ENCODE measurements around the gene PUM2. TPM values are rescaled to one million over a fixed set of nuclear protein-coding genes. Genes with fewer than 3 reads are reported as not detected.

The PUM2 gene
- total and polyA plus RNA-seq, 2 of the 8 experiments (the other 6 are each of a cell fraction or from before 2014, with no cell fraction given) = 46.6 to 114 TPM

GRCh38 chr2:20212871-20213503 is 137.7 kb downstream of the PUM2 start:
- no peak overlapping the region for H2BK5ac ChIP-seq (ENCODE audit: low read depth, low read length)
- no peak overlapping the region; the same call in 1 of the 2 replicates for H3K27ac ChIP-seq (ENCODE audit: low read depth, low read length)
- TF ChIP-seq ZNF274 (IDR thresholded peaks at IDR 0.05; ENCODE audit: borderline replicate concordance, extremely low read depth, low read length) = no peak
- no peak for TF ChIP-seq EGR1 (IDR thresholded peaks at IDR 0.05; ENCODE audit: borderline replicate concordance, low read depth, low read length)
- TF ChIP-seq SP4 (IDR thresholded peaks at IDR 0.05; ENCODE audit: low read length) = no peak
- no peak for TF ChIP-seq USF2 (IDR thresholded peaks at IDR 0.05; ENCODE audit: low read length)
- TF ChIP-seq BRCA1 (IDR thresholded peaks at IDR 0.05; ENCODE audit: low read depth, low read length) = no peak
- no peak for TF ChIP-seq MAFK (IDR thresholded peaks at IDR 0.05; ENCODE audit: low read depth, low read length)
- TF ChIP-seq EP300 (IDR thresholded peaks at IDR 0.05; ENCODE audit: borderline replicate concordance in 1 of 2, low read depth in 2 of 2, low read length in 2 of 2) = no peak
- no peak overlapping the region for H2AFZ ChIP-seq (ENCODE audit: low read length)
- CTCF ChIA-PET (ENCODE audit: partially characterized antibody) = interaction anchor here (0.8 to 5.1 kb wide), 11 partner anchors 10 to 430 kb away, joined by 3 to 22 read pairs (median 6); partner anchors contain the start of gene SDC1
- H3K9me3 ChIP-seq (ENCODE audit: insufficient read depth in 2 of 2, low read depth in 1 of 2, low read length in 1 of 2) = no peaks in the 10 kb centered on the region
- H4K8ac ChIP-seq (ENCODE audit: extremely low read depth, insufficient read depth, low read length) = peak overlapping the region; percentile 5; the same call in 1 of the 2 replicates
- H3K18ac ChIP-seq (ENCODE audit: extremely low read depth, low read length) = no peak overlapping the region
- peaks cover 0 to 26% (median 9%) of the 10 kb centered on the region in 4 experiments; a peak in 6 of 7 replicates for H3K4me1 ChIP-seq (replicated peaks in 1 of 4; ENCODE audit: control insufficient read depth in 3 of 4, insufficient read depth in 4 of 4, low read length in 3 of 4)
- no peak overlapping the region for H2BK120ac ChIP-seq (replicated peaks; ENCODE audit: low read depth, low read length)
- no peak overlapping the region for H3K23ac ChIP-seq (ENCODE audit: insufficient read length)
- no peaks in the 10 kb centered on the region for H3K36me3 ChIP-seq (ENCODE audit: control insufficient read depth in 2 of 4, insufficient read depth in 4 of 4, low read length in 3 of 4)
- no peak overlapping the region for H4K91ac ChIP-seq (replicated peaks; ENCODE audit: insufficient read length, low read length)
- H2BK15ac ChIP-seq (ENCODE audit: low read length) = no peak overlapping the region
- no peak overlapping the region for H4K5ac ChIP-seq (ENCODE audit: insufficient read length, low read depth, low read length)
- no peak overlapping the region for H2AK5ac ChIP-seq (ENCODE audit: low read depth, low read length)
- H3K4ac ChIP-seq (replicated peaks; ENCODE audit: insufficient read length, low read depth, low read length) = no peak overlapping the region
- peaks cover 31% of the 10 kb centered on the region for H3K79me1 ChIP-seq (ENCODE audit: low read depth, low read length)
- H3K56ac ChIP-seq (replicated peaks; ENCODE audit: insufficient read length, low read depth, low read length) = no peak overlapping the region
- peaks cover 0 to 90% of the 10 kb centered on the region in 2 experiments; a peak in 3 of 4 replicates for H3K79me2 ChIP-seq (ENCODE audit: control insufficient read depth in 1 of 2, insufficient read depth in 2 of 2, low read length in 2 of 2)
- H3K27me3 ChIP-seq (replicated peaks in 1 of 4; ENCODE audit: control insufficient read depth in 3 of 4, extremely low read depth in 1 of 4, insufficient read depth in 3 of 4, low read length in 3 of 4) = no peaks in the 10 kb centered on the region
- no peak overlapping the region; the same call in 1 of the 2 replicates for H2BK12ac ChIP-seq (ENCODE audit: low read depth, low read length)
- no peak overlapping the region for H3K14ac ChIP-seq (ENCODE audit: insufficient read length)
- POLR2A ChIA-PET (ENCODE audit: partially characterized antibody) = interaction anchor here (1.0 to 3.8 kb wide), 4 partner anchors 10 to 77 kb away, joined by 3 to 19 read pairs (median 6); partner anchors contain the start of gene SDC1
- no peak for FAIRE-seq
- H3K4me2 ChIP-seq (ENCODE audit: insufficient read depth in 1 of 2, low read depth in 2 of 2, low read length in 2 of 2) = no peak overlapping the region
- H3K23me2 ChIP-seq (ENCODE audit: low read depth, low read length) = no peaks in the 10 kb centered on the region
- H3K9ac ChIP-seq (replicated peaks in 1 of 4; ENCODE audit: extremely low read depth in 1 of 4, low read depth in 3 of 4, low read length in 3 of 4) = no peak overlapping the region
- no peak overlapping the region for H3K4me3 ChIP-seq (ENCODE audit: extremely low read depth in 1 of 4, insufficient read depth in 2 of 4, low read depth in 3 of 4, low read length in 4 of 4)
- DNase-seq (ENCODE audit: low read depth in 1 of 2, low spot score in 2 of 2) = no peak
- WGBS, 2 experiments (ENCODE audit: extremely low coverage in 1 of 2, insufficient coverage in 1 of 2, insufficient read length in 1 of 2, insufficient replicate concordance in 2 of 2, low coverage in 1 of 2, low lambda C conversion rate in 2 of 2, missing lambda C conversion rate in 1 of 2) = 95% methylated on average over 14 of the region's 16 CpGs; no CpG with 5 or more reads in 1 of the 2 experiments
- H2BK20ac ChIP-seq (ENCODE audit: low read length) = no peak overlapping the region
- peaks cover 34 to 48% of the 10 kb centered on the region in 2 experiments for H4K20me1 ChIP-seq (replicated peaks in 1 of 2; ENCODE audit: control insufficient read depth in 1 of 2, insufficient read depth in 2 of 2, low read length in 2 of 2)

Data from H1 (cell line).